Rectal smooth muscle tissue (tissue), 1 donor: Measurements from ENCODE around the gene ZBTB17.
"Not testable (repeated sequence)": the region's sequence is repeated elsewhere in the genome, so short reads cannot be mapped to it uniquely, and the experiment has no call there.

Experiments used
- H3K27ac ChIP-seq: one replicate; pipeline ENCODE4 v1.7.0; 2013; ENCODE audit warnings: low read depth, low read length, inconsistent platforms
- H3K27me3 ChIP-seq: one replicate; pipeline ENCODE4 v1.7.0; 2013; ENCODE audit warnings: low read length; ENCODE audit not compliant: control insufficient read depth, insufficient read depth
- H3K36me3 ChIP-seq: one replicate; pipeline ENCODE4 v1.7.0; 2013; ENCODE audit warnings: low read length; ENCODE audit not compliant: control insufficient read depth, insufficient read depth
- H3K4me1 ChIP-seq: one replicate; pipeline ENCODE4 v1.7.0; 2013; ENCODE audit warnings: low read length; ENCODE audit not compliant: control insufficient read depth, insufficient read depth
- H3K4me3 ChIP-seq: one replicate; pipeline ENCODE4 v1.7.0; 2013; ENCODE audit warnings: low read length
- H3K9ac ChIP-seq: one replicate; pipeline ENCODE4 v1.7.0; 2013; ENCODE audit warnings: low read length

Gene ZBTB17

DNA sequence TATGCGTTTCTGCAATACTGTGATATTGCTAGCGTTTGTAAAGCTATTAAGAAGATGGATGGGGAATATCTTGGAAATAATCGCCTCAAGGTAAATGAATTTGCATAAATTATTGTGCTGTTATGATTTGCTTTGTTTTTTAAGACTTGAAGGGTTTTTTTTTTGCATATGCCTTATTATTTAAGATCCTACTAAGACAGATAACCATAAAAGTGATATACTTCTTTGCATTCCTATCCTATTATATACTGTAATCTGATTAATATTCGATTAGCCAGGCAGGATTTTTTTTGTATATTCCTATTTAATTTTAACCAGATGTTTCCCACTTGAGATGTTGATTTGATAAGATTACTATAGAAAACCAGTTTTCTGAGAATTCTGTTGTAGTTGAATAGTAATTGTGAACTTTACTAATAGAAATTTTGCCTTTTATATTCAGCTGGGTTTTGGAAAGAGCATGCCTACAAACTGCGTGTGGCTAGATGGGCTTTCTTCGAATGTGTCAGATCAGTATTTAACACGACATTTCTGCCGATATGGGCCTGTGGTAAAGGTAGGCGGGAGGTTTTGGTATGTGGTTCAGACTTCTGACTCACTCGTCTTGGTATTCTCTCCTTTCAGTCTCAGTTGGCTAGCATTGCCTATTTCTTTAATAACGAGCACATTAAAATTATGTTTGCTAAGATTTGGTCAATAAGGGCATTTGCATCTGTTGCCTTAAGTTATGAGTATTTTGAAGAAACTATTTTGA, 56.8 kb downstream of the ZBTB17 start:
- peaks cover 4% of the 10 kb centered on the region for H3K4me1 ChIP-seq
- H3K36me3 ChIP-seq = peaks cover 18% of the 10 kb centered on the region
- H3K27ac ChIP-seq = no peak overlapping the region

GRCh38 chr1:15916916-15917315, 59.0 kb downstream of the ZBTB17 start:
- no peaks in the 10 kb centered on the region for H3K27me3 ChIP-seq
- peaks cover 16% of the 10 kb centered on the region for H3K36me3 ChIP-seq
- no peak overlapping the region for H3K9ac ChIP-seq
- H3K4me3 ChIP-seq = no peak overlapping the region
- no peak overlapping the region for H3K27ac ChIP-seq
- H3K4me1 ChIP-seq = peaks cover 4% of the 10 kb centered on the region

More for the DNA sequence above, 56.8 kb downstream of the ZBTB17 start:
- H3K27me3 ChIP-seq = no peaks in the 10 kb centered on the region
- H3K4me3 ChIP-seq = no peak overlapping the region
- no peak overlapping the region for H3K9ac ChIP-seq

DNA sequence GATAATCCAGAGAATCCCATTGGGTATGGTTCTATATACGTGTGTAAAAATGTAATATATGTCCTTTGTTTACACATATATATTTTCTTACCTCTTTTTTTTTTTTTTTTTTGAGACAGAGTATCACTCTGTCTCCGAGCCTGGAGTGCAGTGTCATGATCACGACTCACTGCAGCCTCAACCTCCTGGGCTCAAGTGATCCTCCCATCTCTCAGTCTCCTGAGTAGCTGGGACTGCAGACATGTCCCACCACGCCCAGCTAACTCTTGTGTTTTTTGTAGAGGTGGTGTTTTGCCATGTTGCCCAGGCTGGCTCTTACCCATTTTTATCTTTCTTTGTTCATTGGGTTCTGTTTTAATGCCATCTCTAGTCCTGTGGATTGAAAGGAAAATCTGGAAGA, 59.5 kb downstream of the ZBTB17 start:
- Histone ChIP-seq H3K27ac (no peak overlapping the region), H3K9ac (no peak overlapping the region), H3K36me3 (peaks cover 14% of the 10 kb centered on the region), H3K27me3 (no peaks in the 10 kb centered on the region), H3K4me1 (peaks cover 4% of the 10 kb centered on the region), H3K4me3 (no peak overlapping the region)

GRCh38 chr1:15915991-15916390, 59.9 kb downstream of the ZBTB17 start:
- peak overlapping the region; percentile 32 for H3K4me3 ChIP-seq
- H3K4me1 ChIP-seq = peaks cover 4% of the 10 kb centered on the region
- peaks cover 14% of the 10 kb centered on the region for H3K36me3 ChIP-seq
- no peaks in the 10 kb centered on the region for H3K27me3 ChIP-seq
- H3K9ac ChIP-seq = no peak overlapping the region
- no peak overlapping the region for H3K27ac ChIP-seq

DNA sequence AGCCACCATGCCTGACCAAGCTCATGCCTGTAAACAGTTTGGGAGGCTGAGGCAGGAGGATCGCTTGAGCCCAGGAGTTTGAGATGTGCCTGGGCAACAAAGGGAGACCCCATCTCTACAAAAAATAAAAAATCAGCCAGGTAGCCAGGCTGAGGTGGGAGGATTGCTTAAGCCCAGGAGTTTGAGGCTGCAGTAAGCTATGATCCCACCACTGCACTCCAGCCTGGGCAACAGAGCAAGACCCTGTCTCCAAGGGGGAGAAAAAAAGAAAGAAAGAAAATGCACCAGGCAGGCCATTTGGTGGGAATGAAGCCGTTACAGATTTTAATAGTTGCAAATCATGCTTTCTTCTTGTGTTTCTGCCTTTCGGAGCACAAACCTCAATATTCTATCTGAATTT, 62.3 kb downstream of the ZBTB17 start:
- not testable (repeated sequence) for H3K27me3 ChIP-seq, H3K9ac ChIP-seq, H3K36me3 ChIP-seq, H3K27ac ChIP-seq, H3K4me3 ChIP-seq, H3K4me1 ChIP-seq

- no peaks in the 10 kb centered on the region for H3K27me3 ChIP-seq
- no peak overlapping the region for H3K9ac ChIP-seq
- H3K4me3 ChIP-seq = no peak overlapping the region
- peaks cover 10% of the 10 kb centered on the region for H3K36me3 ChIP-seq
- peaks cover 4% of the 10 kb centered on the region for H3K4me1 ChIP-seq
- H3K27ac ChIP-seq = no peak overlapping the region
Observed at GRCh38 chr1:15911927-15912326, 64.0 kb downstream of the ZBTB17 start.

DNA sequence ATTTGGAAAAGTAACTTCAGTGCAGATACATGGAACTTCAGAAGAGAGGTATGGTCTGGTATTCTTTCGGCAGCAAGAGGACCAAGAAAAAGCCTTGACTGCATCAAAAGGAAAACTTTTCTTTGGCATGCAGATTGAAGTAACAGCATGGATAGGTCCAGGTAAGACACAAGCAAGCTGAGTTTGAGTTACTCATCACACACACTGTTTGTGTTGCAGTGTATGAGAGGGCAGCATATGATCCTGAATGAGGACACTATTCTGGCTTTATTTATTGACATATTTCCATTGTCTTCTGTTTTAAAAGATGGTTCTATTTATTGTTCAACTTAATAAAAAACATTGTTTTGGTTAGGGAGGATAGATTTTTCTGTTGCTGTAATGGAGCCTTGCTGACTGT, 64.8 kb downstream of the ZBTB17 start:
- Histone ChIP-seq H3K4me1 (peaks cover 3% of the 10 kb centered on the region), H3K4me3 (no peak overlapping the region), H3K27me3 (no peaks in the 10 kb centered on the region), H3K9ac (no peak overlapping the region), H3K27ac (no peak overlapping the region), H3K36me3 (peaks cover 10% of the 10 kb centered on the region)

DNA sequence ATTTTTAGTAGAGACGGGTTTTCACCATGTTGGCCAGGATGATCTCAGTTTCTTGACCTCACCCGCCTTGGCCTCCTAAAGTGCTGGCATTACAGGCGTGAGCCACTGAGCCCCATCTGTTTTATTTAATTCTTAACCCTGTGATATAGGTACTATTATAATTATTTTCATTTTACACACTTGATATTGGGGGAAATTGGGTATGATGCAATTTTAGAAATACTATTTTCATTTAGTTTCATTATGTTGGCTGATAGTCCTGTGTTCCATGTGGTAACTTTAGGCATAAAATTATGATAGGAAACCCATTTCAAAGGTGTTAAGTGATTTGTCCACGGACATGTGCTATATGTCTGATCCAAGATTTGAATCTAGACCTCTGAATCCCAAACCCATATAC, 67.3 kb downstream of the ZBTB17 start:
- peaks cover under 1% of the 10 kb centered on the region for H3K4me1 ChIP-seq
- H3K4me3 ChIP-seq = no peak overlapping the region
- no peak overlapping the region for H3K9ac ChIP-seq
- peaks cover 7% of the 10 kb centered on the region for H3K36me3 ChIP-seq
- H3K27ac ChIP-seq = no peak overlapping the region
- no peaks in the 10 kb centered on the region for H3K27me3 ChIP-seq

DNA sequence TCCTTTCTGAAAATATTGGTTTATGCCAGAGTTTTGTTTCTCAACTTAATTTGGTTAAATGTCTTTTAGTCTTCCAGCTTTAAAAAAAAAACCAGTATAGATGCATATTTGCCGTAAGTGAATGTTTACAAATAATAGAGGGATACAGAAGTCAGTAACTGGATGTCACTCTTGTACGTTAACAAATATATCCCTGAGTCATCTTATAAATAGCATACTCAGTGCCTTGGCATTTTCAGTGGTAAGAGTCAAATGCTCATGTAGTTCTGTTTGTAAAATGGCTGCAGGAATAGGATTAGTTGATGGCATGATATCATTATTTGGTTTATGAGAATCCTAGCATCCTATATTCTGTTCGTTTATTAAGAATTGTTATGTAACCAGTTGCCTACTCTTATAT, 73.0 kb downstream of the ZBTB17 start:
- no peak overlapping the region for H3K27ac ChIP-seq
- H3K4me3 ChIP-seq = no peak overlapping the region
- H3K4me1 ChIP-seq = peaks cover 4% of the 10 kb centered on the region
- H3K27me3 ChIP-seq = no peaks in the 10 kb centered on the region
- no peaks in the 10 kb centered on the region for H3K36me3 ChIP-seq
- H3K9ac ChIP-seq = no peak overlapping the region

GRCh38 chr1:15900662-15901279, 75.1 kb downstream of the ZBTB17 start:
- H3K4me3 ChIP-seq = no peak overlapping the region
- no peaks in the 10 kb centered on the region for H3K36me3 ChIP-seq
- peaks cover 4% of the 10 kb centered on the region for H3K4me1 ChIP-seq
- no peak overlapping the region for H3K9ac ChIP-seq
- H3K27me3 ChIP-seq = no peaks in the 10 kb centered on the region
- H3K27ac ChIP-seq = no peak overlapping the region

GRCh38 chr1:15899266-15899665, 76.6 kb downstream of the ZBTB17 start:
- Histone ChIP-seq H3K27ac (no peak overlapping the region), H3K36me3 (no peaks in the 10 kb centered on the region), H3K4me1 (peaks cover 7% of the 10 kb centered on the region), H3K4me3 (no peak overlapping the region), H3K27me3 (no peaks in the 10 kb centered on the region), H3K9ac (no peak overlapping the region)

GRCh38 chr1:15896841-15897610, 78.9 kb downstream of the ZBTB17 start:
- not testable (repeated sequence) for H3K4me3 ChIP-seq, H3K9ac ChIP-seq, H3K36me3 ChIP-seq, H3K27me3 ChIP-seq, H3K27ac ChIP-seq
- H3K4me1 ChIP-seq = peaks cover 16% of the 10 kb centered on the region
